Measurements from ENCODE around the gene CLUH.
"Not testable (repeated sequence)": the region's sequence is repeated elsewhere in the genome, so short reads cannot be mapped to it uniquely, and the experiment has no call there.

Gene CLUH

GRCh38 chr17:2703181-2703580 is 8.4 kb downstream of the CLUH start:
- DNase-seq (ENCODE audit: low read depth) = no peak
- no peak overlapping the region for H3K4me3 ChIP-seq (ENCODE audit: control insufficient read depth, low read depth, low read length)
- no peak for TF ChIP-seq CTCF (conservative IDR thresholded peaks at IDR 0.05; ENCODE audit: control insufficient read depth, insufficient read depth, low read depth, low read length)

GRCh38 chr17:2701996-2702741 is 9.4 kb downstream of the CLUH start:
- no peak overlapping the region for H3K4me3 ChIP-seq (ENCODE audit: control insufficient read depth, low read depth, low read length)
- no peak for TF ChIP-seq CTCF (conservative IDR thresholded peaks at IDR 0.05; ENCODE audit: control insufficient read depth, insufficient read depth, low read depth, low read length)
- no peak for DNase-seq (ENCODE audit: low read depth)

GRCh38 chr17:2701161-2701995 is 10.2 kb downstream of the CLUH start:
- DNase-seq (ENCODE audit: low read depth) = no peak
- TF ChIP-seq CTCF (conservative IDR thresholded peaks at IDR 0.05; ENCODE audit: control insufficient read depth, insufficient read depth, low read depth, low read length) = no peak
- no peak overlapping the region for H3K4me3 ChIP-seq (ENCODE audit: control insufficient read depth, low read depth, low read length)

DNA sequence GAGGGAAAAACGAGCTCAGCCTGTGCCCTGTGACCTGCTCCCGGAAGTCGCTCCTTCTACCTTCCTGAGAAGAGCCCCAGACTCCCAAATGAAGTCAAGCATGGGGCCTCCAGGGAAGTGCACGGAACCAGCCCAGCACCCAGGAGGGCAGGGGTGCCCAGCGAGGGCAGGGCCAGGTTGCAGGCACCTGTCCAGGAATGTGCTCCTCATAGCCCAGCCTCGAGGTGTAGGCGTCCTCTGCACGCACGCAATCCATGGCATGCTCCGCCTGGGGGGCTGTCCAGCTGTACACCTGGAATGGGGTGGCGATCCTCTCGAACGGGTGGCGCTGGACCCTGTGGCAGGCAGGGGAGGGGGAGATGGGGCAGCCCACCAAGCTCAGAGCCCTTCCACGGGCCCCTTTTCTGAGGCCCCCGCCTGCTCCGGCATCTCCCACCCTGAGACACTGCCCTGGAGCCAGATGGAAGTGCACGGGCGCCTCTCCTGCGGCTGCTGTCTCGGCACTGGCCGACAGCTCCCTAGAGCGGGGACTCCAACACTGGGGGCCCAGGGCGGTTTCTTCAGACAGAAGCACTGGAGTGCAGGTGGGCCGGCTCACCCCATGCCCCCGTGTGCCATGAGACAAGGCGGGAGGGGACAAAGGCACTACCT is 10.9 kb downstream of the CLUH start:
- DNase-seq (ENCODE audit: low read depth) = no peak
- no peak for TF ChIP-seq CTCF (conservative IDR thresholded peaks at IDR 0.05; ENCODE audit: control insufficient read depth, insufficient read depth, low read depth, low read length)

DNA sequence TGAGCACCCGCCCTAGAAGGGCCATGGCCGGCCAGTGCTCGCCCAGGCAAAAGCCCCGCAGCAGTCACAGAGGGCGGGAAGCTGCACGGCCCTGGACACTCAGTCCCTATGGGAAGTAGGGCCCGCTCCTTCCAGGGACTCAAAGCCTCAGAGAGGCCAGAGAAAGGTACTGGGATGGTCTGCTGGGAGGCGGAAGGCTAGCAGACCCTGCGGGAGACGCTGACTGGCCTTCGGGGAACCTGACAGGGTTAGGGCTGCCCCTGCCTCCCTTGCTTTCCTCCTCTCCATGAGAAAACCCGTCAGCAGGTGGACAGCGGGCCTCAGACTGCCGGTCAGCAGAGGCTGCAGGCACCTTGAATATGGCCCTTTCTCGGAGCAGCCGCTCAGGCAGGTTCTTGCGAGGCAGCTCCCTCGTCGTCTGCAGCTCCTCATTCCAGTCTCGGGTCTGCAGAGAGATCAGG is 11.5 kb downstream of the CLUH start:
- no peak for DNase-seq (ENCODE audit: low read depth)
- TF ChIP-seq CTCF (conservative IDR thresholded peaks at IDR 0.05; ENCODE audit: control insufficient read depth, insufficient read depth, low read depth, low read length) = no peak
- no peak overlapping the region for H3K4me3 ChIP-seq (ENCODE audit: control insufficient read depth, low read depth, low read length)

More for the DNA sequence above, 10.9 kb downstream of the CLUH start:
- no peak overlapping the region for H3K4me3 ChIP-seq (ENCODE audit: control insufficient read depth, low read depth, low read length)

DNA sequence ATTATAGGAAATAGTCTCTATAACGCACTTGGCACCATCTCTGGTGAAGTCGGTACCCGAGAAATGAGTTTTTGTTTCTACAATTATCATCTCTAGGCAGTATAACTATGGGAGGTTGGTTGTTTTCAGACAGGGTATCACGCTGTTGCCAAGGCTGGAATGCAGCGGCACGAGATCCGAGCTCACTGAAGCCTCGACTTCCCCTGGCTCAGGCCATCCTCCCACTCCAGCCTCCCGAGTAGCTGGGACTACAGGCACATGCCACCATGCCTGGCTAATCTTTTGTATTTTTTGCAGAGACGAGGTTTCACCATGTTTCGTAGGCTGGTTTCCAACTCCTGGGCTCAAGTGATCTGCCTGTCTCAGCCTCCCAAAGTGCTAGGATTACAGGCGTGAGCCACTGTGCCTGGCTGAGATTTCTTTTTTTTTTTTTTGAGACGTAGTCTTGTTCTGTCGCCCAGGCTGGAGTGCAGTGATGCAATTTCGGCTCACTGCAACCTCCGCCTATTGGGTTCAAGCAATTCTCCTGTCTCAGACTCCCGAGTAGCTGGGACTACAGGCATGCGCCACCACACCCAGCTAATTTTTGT is 12.3 kb downstream of the CLUH start:
- H3K4me3 ChIP-seq (ENCODE audit: control insufficient read depth, low read depth, low read length); DNase-seq (ENCODE audit: low read depth): not testable (repeated sequence)
